ENCODE results near the gene KIF5C. TPM values are rescaled to one million over a fixed set of nuclear protein-coding genes. Genes with fewer than 3 reads are reported as not detected.

The KIF5C gene
- total RNA-seq, 2 donors from 2014 or later: 1.6 to 3.4 TPM

- Histone ChIP-seq H3K9ac (ENCODE audit: low read depth in 2 of 2, low read length in 2 of 2) (no peak overlapping the region), H3K4me1 (peaks cover 5% of the 10 kb centered on the region), H3K9me3 (no peaks in the 10 kb centered on the region), H3K4me3 (no peak overlapping the region), H3K27me3 (no peaks in the 10 kb centered on the region), H3K36me3 (no peaks in the 10 kb centered on the region), H3K27ac (no peak overlapping the region)
- no peak for DNase-seq
- TF ChIP-seq CTCF (IDR thresholded peaks at IDR 0.05): no peak
- intact Hi-C loops (cut with DNase I): no loop called here
These were observed 194.2 kb downstream of the KIF5C start for GRCh38 chr2:149068996-149069888.

GRCh38 chr2:149070681-149071320 is 195.8 kb downstream of the KIF5C start:
- H3K9ac ChIP-seq (ENCODE audit: low read depth in 2 of 2, low read length in 2 of 2): no peak overlapping the region
- H3K27ac ChIP-seq: no peak overlapping the region
- no peaks in the 10 kb centered on the region for H3K27me3 ChIP-seq
- intact Hi-C loops (cut with DNase I): no loop called here
- no peaks in the 10 kb centered on the region for H3K9me3 ChIP-seq
- no peak for DNase-seq
- no peaks in the 10 kb centered on the region for H3K36me3 ChIP-seq
- no peak overlapping the region for H3K4me3 ChIP-seq
- no peak for TF ChIP-seq CTCF (IDR thresholded peaks at IDR 0.05)
- no peaks in the 10 kb centered on the region for H3K4me1 ChIP-seq

GRCh38 chr2:149075105-149075504 is 200.1 kb downstream of the KIF5C start:
- no peak overlapping the region for H3K9ac ChIP-seq (ENCODE audit: low read depth in 2 of 2, low read length in 2 of 2)
- no peak for DNase-seq

GRCh38 chr2:149075853-149076252 is 200.8 kb downstream of the KIF5C start:
- TF ChIP-seq CTCF (IDR thresholded peaks at IDR 0.05): no peak
- Histone ChIP-seq H3K27me3 (no peaks in the 10 kb centered on the region), H3K36me3 (no peaks in the 10 kb centered on the region), H3K4me1 (no peaks in the 10 kb centered on the region), H3K9me3 (no peaks in the 10 kb centered on the region), H3K4me3 (no peak overlapping the region), H3K9ac (ENCODE audit: low read depth in 2 of 2, low read length in 2 of 2) (no peak overlapping the region), H3K27ac (no peak overlapping the region)
- no peak for DNase-seq
- intact Hi-C loops (cut with DNase I): no loop called here

More at GRCh38 chr2:149075105-149075504, 200.1 kb downstream of the KIF5C start:
- no peaks in the 10 kb centered on the region for H3K4me1 ChIP-seq
- no peaks in the 10 kb centered on the region for H3K27me3 ChIP-seq
- no peak overlapping the region for H3K4me3 ChIP-seq
- TF ChIP-seq CTCF (IDR thresholded peaks at IDR 0.05): no peak
- intact Hi-C loops (cut with DNase I): no loop called here
- no peaks in the 10 kb centered on the region for H3K36me3 ChIP-seq
- no peaks in the 10 kb centered on the region for H3K9me3 ChIP-seq
- no peak overlapping the region for H3K27ac ChIP-seq

Other genes starting within 250 kb of the KIF5C start
- gene EPC2, start 230.5 kb upstream of the KIF5C start, total RNA-seq: 10 to 100 TPM; 18.4 to 20.7 TPM
- 1 to 10 TPM; 2.6 to 3.4 TPM for gene LYPD6B, start 163.5 kb downstream of the KIF5C start, total RNA-seq

Data from colonic mucosa (tissue), 4 donors.